ELR (cell line): ENCODE measurements around the gene CDK2.
"Not testable (repeated sequence)": the region's sequence is repeated elsewhere in the genome, so short reads cannot be mapped to it uniquely, and the experiment has no call there.

ENCODE experiments used
- DNase-seq: peaks from one replicate; pipeline ENCODE4 v3.0.0-alpha.2; 2015; ENCODE audit warnings: low read depth

Gene CDK2

GRCh38 chr12:55979069-55979468, 12.4 kb downstream of the CDK2 start:
- no peak for DNase-seq

GRCh38 chr12:55981882-55982281, 15.3 kb downstream of the CDK2 start:
- DNase-seq = peak; percentile 23

- DNase-seq = no peak
Observed at GRCh38 chr12:55982319-55982936, 15.8 kb downstream of the CDK2 start.

- DNase-seq = no peak
Observed at GRCh38 chr12:55983232-55983842, 16.7 kb downstream of the CDK2 start.

- no peak for DNase-seq
Observed at GRCh38 chr12:55984861-55985260, 18.2 kb downstream of the CDK2 start.

GRCh38 chr12:55985341-55985740, 18.7 kb downstream of the CDK2 start:
- no peak for DNase-seq

GRCh38 chr12:55985976-55986375, 19.3 kb downstream of the CDK2 start:
- not testable (repeated sequence) for DNase-seq

GRCh38 chr12:55991110-55991509, 24.5 kb downstream of the CDK2 start:
- no peak for DNase-seq

GRCh38 chr12:55993230-55993853, 26.7 kb downstream of the CDK2 start:
- DNase-seq = no peak

GRCh38 chr12:55995366-55995765, 28.7 kb downstream of the CDK2 start:
- DNase-seq = no peak

GRCh38 chr12:55996201-55996714, 29.6 kb downstream of the CDK2 start:
- peak; percentile 77 for DNase-seq

GRCh38 chr12:55996715-55997534, 30.3 kb downstream of the CDK2 start, which contains the start of gene SUOX:
Gene SUOX (plus strand): TSS chr12:55997276. CDS start chr12:56002222, 4,946 bp downstream.
- DNase-seq = peak; percentile 98

- DNase-seq = no peak
Observed at GRCh38 chr12:55997535-55997859, 30.9 kb downstream of the CDK2 start.

- not testable (repeated sequence) for DNase-seq
Observed at GRCh38 chr12:55999522-55999921, 32.9 kb downstream of the CDK2 start.

GRCh38 chr12:55999999-56000540, 33.4 kb downstream of the CDK2 start:
- DNase-seq = not testable (repeated sequence)

GRCh38 chr12:56001487-56002100, 35.0 kb downstream of the CDK2 start:
- no peak for DNase-seq

GRCh38 chr12:56003376-56003775, 36.7 kb downstream of the CDK2 start:
- DNase-seq = not testable (repeated sequence)

- no peak for DNase-seq
Observed at GRCh38 chr12:56004211-56004610, 37.6 kb downstream of the CDK2 start.

GRCh38 chr12:56007564-56008559, 41.2 kb downstream of the CDK2 start:
- DNase-seq = peak; percentile 36

- no peak for DNase-seq
Observed at GRCh38 chr12:56010111-56010570, 43.5 kb downstream of the CDK2 start.
